Hematopoietic multipotent progenitor cell (in vitro differentiated cells): Measurements from ENCODE around the gene HOXA11. TPM values are rescaled to one million over a fixed set of nuclear protein-coding genes. Genes with fewer than 3 reads are reported as not detected.

ENCODE experiments used
- DNase-seq, 3 donors: peaks; one replicate each; pipeline ENCODE4 v3.0.0-alpha.2; 2011 to 2015; ENCODE audit warnings: low read depth in 2 of 3, low spot score in 2 of 3
- total RNA-seq: library from RNA; depleted of rRNA; stranded (reverse); fragments of >200 nt; gene quantifications from one replicate; pipeline ENCODE4 v1.2.3, GENCODE V29; 2012

Gene HOXA11
- total RNA-seq, 1 donor, result not detected

DNA sequence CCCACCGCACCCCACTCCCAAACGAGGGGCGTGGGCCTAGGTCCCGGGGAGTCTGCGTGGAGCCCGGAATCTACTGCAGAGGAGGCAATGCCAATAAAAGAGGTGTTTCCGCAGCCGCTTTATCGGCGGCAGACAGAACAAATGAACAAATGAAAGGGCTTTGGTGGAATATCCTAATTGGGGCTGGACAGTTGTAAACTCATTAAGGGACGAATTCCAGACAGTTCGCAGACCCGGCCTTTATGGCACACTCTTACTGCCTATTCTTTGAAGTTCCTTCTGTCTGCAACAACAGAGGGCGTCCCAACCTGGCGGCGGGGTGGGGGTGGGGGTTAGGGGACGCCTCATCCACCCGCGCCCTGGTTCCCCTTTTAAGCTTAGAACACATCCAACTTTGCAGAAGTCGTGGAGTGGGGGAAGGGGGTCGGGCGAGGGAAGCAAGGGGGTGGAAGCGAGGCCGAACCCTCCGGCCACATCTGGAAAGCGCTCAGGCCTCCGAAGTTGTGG lies 23.8 kb downstream of the HOXA11 start:
- DNase-seq, result peak in 2 of 3 donors; percentile 88 to 95

DNA sequence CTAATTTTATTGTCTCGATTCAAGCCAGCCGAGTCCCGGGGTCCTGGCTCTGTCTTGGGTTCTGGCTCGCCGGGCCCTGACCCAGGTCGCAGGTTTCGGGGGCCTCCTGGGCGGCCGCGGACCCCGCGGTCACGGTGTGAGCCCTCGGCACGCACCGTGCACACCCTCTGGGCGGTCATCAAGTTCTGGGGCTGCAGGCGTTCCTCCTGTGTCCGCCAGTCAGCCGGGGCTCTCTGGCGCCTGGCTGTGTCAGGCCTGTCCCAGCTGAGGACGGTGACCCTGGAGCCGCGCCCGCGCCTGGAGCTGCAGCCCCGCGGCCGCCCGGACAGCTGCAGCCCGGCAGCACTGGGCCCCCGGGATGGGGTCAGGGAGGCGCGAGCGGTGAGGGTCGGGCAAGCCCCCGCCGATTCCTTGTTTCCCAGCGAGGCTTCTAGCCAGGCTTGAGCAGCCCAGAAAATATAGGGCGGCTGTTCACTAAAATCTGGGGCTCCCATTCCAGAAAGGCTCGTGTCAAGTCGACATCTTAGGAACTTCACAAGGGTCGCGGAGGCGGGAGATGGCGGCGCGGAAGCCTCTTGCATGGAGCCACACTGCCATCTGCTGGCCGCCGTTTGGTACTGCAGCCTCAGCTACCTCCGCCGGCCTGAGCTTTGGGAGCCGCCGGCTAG lies 24.4 kb downstream of the HOXA11 start:
- DNase-seq, result peak; percentile 80 to 91 (median 89)

DNA sequence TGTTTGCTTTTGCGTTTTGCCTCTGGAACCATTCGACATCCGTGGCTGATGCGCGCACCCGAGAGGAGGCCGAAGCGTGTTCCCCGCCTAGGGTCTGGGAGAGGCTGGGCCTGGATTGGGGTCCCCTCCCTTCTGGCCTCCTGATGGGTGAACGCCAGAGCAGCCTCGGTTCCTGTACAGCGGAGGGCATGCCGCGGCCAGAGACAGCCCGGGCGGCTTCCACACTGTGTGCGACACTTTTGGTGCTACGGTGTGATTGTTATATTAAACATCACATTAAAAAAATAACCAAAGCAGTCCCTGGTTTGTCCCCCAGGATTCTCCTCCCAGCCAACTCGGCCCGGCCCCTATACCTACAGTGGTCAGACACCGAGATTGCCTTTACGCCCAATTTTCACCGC lies 24.9 kb downstream of the HOXA11 start:
- no peak for DNase-seq

DNA sequence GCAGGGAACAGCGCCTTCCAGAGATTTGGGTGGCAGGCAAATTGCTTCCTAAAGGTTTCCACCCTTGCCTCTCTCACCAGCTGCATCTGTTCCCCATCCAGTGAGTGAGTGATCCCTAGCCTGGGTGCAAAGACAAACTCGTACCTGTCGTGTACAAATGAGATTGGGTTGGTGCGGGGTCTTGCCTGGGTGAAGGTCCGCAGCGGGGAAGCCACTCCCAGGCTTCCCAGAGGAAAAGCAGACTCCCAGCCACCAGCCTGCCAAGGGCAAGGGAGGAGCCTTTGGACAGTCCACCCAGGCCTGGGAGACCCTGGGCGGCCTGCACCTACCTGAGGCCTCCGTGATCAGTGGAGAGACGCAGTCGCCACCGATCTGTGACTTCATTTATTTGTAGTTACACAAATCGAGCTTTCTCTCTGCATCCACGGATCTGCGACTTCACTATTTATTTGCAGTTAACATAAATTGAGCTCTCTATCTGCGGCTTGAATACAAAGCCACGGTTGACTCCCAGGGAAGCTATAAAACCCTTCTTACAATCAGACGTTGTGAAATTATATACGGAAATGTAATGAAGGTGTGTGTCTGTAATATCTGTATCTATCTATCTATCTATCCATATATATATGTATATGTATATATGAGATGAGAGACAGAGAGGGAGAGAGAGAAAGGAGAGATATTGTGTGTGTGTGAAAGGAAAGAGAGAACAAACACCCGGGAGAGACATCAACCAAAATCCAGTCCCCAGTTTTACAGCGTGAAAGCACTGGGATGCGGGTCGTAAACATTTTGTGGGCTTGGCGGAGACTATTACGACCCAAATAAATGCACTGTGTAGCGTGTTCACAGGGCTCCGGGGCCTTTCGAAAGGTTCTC lies 25.5 kb downstream of the HOXA11 start:
- DNase-seq, result no peak

DNA sequence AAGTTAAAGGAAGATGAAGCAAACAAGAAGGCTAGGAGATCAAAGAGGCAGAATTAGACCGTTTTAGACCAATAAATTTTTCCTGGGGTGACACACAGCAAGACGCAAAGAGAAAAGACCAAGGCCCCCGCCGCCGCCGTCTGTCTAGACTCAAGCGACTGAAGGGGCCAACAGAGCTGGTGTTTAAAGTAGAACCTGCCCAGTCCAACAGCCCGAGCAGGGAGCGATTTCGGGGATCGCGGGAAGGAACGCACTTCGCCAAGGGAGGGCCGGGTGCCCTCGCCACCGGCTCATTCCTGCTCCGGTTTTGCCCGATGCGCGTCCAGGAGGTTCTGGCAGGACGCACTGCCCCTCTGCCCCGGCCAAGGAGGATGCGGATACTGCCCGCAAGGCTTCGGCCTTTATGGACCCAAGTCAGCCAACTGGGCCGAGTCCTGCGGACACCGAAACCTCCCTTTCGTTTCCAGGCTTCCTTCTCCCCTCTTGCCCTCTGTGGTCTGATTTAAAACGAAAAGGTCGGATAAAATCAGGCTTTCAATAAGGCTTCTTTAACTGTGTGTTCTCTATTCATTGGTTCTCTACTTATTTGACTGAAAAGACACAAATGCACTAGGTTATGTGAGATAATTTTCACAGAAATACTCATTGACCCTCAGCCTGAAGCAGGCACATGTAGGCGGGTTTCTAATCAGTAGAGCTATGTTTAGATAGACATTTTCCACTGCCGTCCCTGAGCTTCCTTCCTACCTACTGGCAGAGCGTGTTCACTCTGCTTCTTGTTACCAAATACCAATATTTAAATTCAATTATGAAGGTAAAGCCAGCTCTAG lies 26.4 kb downstream of the HOXA11 start:
- no peak for DNase-seq

DNA sequence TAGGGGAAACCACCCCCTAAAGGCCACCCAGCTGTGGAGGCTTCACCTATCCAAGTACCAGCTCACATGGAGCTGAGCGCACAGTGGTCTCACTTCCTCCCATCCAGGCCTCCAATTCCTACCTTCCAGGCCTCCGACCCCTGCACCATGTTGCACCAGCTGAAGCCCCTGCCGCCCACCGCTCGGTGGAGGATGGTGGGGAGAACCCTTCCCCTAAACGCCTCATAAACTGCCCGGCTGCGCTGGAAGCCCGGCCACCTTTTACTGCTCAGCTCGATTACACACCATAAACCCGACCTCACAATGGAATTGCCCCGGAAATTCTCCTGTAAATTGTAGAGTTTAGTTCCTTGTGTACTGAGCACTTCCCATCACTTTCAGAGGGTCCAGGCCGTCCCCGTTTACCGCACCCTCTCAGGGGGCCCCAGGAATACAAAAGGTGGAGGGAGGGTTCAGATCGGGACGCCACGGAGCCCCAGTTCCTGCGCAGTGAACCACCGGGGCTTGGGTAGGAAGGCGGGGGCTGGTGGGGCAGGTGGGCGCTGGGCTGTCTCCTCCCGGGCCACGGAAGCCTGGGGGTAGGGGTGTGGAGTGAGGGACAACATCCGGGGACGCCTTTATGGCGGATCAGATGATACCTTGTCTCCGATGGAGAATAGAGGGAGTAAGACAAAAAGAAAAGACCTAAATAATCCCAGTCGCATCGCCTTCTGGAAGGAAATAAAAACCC lies 27.2 kb downstream of the HOXA11 start:
- DNase-seq, result no peak

DNA sequence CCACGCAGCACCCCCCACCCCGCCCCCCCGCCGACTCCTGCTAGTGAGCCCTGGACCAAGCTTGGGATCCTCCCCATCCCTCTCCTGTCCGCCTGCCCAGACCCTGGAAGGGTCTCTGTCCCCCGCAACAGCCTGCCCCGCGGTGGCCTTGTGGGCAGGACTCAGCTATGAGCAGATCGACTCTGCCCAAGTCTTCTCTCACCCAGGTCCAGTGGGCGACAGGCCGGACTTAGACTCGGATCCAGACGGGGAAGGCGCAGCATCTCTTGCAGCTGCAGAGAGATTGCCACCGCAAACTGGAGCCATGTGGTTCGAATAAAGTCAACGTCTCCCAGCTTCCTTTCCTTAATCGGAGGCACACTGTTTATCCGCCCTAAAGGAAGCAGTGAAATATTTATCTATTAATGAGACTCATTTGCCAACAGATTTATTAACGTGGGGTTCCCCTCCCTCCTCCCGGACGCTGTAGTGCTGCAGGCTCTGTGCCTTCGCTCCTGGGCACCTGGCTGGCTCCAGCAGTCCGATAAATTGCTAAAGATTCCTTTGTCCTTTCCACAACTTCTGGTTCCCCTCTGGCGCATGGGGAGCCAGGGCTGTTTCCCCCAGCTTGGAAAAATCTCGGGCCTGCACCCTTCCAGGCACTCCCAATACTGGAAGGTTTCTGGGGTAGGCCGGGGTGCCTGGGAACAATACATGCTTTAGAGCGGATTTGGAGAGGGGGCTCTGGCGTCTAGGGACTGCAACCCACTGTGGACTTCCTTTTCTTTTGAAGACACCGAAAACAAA lies 27.9 kb downstream of the HOXA11 start:
- no peak for DNase-seq

DNA sequence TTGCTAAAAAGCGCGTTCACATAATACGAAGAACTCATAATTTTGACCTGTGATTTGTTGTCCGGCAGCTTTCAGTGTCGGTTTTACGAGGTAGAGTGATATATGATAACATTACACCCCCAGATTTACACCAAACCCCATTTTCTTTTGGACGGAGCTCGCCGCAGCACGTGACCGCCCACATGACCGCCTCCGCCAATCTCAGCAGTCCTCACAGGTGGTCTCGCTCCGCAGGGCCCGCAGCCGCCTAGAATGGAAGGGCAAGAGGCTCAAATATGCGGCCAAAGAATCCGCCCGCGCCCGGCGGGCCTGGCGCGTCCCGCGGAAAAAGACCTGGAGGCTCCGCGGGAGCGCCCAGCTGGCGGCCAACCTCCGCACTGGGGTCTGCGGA lies 28.5 kb downstream of the HOXA11 start, which contains the start of gene HOXA7:
Gene HOXA7 (minus strand): TSS at position 168 of the 391 bp plus-strand sequence. CDS start 130 bp downstream, at position 38.
- DNase-seq, result peak in 2 of 3 donors; percentile 86 to 87

DNA sequence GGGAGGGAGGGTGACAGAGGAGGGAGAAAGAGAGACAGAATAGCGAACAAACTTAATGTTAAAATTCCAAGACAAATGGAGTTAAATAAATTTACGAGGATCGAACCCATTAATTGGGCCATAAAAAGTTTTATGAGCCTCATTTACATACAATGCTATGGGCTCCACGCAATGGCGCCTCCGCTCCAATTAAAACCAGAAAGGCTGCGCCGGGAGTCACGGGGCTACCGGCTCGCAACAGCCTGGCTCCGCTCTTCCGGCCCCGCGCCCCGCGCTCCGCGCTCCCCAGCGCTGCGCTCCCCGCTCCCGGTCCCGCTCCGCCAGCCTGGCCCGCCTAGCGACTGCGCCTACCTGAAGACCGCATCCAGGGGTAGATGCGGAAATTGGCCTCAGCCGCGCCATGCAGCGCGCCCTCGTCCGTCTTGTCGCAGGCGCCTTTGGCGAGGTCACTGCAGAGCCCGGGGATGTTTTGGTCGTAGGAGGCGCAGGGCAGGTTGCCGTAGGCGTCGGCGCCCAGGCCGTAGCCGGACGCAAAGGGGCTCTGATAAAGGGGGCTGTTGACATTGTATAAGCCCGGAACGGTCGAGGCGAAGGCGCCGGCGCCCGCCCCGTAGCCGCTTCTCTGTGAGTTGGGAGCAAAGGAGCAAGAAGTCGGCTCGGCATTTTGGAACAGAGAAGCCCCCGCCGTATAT lies 29.1 kb downstream of the HOXA11 start:
- DNase-seq, result peak in 1 of 3 donors; percentile 62

DNA sequence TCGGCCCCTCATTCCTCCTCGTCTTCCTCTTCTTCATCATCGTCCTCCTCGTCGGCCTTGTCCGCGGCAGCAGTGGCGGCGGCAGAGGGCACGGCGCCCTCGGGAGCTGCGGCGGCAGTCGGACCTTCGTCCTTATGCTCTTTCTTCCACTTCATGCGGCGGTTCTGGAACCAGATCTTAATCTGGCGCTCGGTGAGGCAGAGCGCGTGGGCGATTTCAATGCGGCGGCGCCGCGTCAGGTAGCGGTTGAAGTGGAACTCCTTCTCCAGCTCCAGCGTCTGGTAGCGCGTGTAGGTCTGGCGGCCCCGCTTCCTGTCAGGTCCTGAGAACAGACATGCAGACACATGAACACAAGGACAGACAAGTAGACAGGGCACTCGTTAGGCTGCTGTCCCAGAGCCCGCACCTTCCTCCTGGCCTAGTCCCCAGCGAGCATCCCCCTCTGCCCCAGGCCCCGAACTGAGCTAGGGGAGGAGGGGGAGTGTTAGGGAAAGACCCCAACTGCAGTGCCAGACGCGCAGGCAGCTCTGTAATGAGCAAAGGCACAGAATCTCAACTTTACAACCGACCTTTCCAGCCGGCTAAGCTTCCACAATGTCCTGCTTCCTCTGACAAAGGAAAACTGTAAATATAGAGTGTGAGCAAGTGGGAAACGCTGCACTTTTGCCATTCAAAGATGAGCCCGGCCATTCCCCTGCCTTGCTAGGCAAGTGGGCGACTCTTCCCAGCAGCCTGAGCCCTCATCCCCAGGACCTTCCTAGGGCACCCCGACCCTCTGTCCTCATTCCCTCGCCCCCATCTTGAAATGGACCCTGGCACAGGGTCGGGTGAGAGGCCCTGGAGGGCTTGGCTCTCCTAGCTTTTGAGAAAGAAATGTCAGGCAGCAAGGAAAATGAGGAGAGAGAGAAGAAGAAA lies 29.9 kb downstream of the HOXA11 start:
- DNase-seq, result no peak

DNA sequence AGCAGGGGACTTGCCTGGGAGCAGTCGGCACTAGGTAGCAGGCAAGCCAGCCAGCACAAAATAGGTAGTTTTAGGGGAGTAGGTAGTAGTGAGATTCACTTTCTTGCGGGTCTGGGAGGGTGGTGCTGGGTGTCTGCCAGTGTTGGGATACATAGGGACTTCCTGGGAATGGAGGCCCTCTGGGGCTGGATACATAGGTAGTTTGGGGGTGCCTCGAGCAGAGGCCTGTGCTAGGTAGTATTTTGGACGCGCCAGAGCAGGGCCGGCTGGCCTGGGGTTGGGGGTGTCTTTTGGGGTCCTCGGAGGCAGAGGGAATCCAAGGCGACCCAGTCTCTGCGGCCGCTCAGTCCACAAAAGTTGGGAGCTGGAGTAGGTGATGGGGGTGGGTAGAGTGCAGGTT lies 30.7 kb downstream of the HOXA11 start:
- DNase-seq, result no peak

DNA sequence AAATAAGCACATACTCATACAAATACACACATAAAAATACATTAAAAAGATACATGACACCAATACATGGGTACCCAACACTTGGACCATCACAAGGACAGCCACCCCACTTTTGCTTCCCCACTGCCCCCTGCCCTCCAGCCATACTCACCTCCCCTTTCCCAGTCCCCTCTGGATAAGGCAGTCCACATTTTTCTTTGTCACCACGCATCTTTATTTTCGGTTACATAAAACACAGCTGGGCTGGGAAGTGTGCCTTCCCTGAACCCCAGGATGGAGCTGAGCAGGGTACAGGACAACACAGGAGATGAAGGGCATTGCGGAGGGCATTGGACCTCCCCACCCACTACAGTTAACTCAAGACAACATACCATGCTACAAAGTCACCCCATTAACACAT lies 31.5 kb downstream of the HOXA11 start:
- DNase-seq, result no peak

DNA sequence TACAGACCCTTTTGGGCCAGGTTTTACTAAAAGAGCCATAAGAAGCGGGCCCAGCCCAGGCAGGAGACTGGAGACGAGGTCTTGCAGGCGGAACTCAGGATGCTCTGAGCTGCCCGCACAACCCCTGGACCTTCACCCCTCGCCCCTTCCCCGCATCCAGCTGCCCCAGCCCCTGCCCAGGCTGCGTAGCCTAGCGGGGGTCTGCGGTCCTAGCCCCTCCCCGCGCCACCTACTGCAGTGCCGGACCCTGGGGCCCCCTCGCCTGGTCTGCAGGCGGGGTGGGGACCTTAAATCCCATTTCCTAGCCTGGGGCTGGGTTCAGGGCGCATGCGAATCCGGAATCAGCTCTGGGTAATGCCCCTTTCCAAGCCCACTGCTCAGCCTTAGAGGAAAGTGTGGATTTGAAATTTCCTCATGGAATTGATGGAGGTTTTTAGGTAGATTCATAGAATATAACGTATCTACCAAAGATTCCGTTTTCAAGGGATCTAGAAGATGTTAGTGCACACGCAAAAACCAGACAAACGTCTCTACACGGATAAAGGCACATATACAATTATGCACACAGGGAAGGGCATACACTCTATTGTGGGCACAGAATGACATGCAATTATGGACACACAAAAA lies 32.1 kb downstream of the HOXA11 start:
- no peak for DNase-seq

DNA sequence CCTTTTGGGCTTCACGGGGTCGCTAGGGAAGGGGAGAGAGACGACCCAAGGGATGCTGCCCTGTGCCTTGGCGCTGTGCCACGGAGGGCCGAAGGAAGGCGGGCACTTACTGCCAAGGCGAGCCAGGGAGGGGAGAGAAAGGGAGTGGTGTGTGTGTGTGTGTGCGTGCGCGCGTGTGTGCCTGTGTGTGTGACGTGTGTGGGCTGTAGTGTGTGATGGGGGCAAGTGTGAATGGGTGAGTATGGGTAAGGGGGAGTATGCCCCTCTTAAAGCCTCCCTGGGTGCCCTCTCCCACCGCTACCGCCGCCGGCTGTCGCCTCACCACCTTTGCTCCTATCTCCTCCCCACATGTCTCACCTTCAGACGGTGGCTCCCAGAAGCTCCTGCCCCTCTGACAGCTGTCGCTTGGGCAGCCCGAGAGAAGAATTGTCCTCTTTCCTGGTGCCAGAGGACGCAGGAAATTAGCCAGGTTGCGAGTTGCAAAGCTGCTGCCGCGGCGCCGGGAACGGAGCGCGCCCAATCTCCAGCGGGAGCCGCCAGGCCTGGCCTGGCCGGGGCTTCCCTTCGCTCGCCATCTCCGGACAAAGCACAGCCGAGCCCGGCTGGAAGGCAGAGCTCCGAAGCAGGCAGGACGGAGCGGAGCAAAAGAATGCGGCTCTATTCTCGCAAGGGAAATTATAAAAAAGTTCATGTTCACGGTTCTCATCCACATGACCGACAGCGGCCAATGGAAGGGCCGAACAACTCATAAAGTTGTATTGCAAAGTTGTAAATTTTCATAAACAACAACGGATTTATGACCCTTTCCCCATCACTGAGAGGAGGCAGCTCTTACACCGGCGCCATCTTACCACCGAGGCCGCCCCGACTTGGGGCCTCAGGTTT lies 32.9 kb downstream of the HOXA11 start, which contains the start of gene HOXA3:
Gene HOXA3 (minus strand): TSS at position 653 of the 885 bp plus-strand sequence. CDS start 41,943 bp downstream, outside the sequence.
- DNase-seq, result peak in 2 of 3 donors; percentile 87 to 92

DNA sequence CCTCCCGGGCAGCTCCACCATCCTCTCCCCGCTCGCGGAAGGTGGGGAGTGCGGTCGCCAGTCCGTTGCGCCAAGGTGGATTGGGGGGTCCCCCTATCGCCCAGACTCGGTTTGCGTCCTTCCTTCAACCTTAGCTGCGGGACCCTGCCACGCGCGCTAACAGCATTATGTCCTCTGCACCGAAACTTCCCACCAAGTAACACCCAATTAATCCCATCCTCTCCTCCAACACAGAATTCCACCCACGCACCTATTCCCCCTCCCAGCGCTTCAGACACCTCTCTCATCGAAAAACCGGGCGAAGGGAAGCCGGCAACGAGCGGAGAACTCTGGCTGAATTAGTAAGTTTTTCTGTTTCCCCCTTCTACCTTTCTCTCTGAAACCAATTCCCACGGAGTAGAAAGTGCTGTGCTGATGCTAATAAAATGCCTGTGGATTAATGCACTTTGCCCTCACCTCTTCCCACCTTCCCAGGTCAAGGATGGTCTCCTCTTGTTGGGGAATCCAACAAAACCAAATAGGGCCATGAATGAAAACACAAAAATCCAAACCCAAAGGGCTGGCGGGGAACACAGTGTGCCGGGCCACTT lies 33.6 kb downstream of the HOXA11 start:
- no peak for DNase-seq
